HG03060 (cell line): ENCODE data around the gene MOGAT2.
"Not testable (repeated sequence)": the region's sequence is repeated elsewhere in the genome, so short reads cannot be mapped to it uniquely, and the experiment has no call there.

Experiments
- ATAC-seq: cut with Tn5 transposase; IDR thresholded peaks from one replicate; pipeline ENCODE4 v1.9.1; 2021; ENCODE audit warnings: low read depth, moderate number of reproducible peaks; ENCODE audit not compliant: unreplicated experiment

Gene MOGAT2

DNA sequence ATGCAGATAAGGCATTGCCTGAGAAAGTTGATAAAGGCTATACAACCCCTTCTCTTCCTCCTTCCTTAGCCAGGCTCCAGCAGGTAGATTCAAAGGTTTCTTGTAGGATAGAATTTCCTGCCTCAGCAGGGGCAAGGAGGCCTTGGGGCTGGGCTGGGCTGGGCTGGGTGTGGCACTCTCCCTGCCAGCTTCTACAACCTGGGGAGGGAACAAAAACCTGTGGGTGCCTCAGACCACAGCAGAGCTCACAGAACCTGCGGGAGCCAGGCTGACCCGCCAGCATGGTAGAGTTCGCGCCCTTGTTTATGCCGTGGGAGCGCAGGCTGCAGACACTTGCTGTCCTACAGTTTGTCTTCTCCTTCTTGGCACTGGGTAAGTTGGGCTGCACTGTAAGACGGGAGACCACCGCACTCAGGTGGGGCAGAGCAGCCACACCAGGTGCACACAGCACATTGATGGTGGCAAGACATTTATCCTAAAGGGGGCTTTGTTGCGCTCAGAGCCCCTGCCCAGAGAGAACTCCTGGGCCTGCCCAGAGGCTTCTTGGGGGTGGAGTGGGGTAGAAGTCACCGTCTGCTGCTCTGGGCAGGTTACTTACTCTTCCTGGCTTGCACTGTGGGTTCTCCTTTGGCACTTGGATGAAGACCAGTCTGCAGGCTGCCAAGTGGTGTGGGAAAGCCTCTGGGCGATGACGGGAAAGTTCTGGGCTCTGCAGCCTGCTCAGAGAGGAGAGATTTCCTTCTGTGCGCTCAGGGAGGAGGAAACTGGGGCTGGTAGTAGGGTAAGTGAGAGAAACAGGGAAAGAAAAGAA is at the start of gene MOGAT2:
TSS of gene MOGAT2 (plus strand) at position 231 of the 811 bp plus-strand sequence. CDS start at position 282, 51 bp downstream.
- no peak for ATAC-seq

DNA sequence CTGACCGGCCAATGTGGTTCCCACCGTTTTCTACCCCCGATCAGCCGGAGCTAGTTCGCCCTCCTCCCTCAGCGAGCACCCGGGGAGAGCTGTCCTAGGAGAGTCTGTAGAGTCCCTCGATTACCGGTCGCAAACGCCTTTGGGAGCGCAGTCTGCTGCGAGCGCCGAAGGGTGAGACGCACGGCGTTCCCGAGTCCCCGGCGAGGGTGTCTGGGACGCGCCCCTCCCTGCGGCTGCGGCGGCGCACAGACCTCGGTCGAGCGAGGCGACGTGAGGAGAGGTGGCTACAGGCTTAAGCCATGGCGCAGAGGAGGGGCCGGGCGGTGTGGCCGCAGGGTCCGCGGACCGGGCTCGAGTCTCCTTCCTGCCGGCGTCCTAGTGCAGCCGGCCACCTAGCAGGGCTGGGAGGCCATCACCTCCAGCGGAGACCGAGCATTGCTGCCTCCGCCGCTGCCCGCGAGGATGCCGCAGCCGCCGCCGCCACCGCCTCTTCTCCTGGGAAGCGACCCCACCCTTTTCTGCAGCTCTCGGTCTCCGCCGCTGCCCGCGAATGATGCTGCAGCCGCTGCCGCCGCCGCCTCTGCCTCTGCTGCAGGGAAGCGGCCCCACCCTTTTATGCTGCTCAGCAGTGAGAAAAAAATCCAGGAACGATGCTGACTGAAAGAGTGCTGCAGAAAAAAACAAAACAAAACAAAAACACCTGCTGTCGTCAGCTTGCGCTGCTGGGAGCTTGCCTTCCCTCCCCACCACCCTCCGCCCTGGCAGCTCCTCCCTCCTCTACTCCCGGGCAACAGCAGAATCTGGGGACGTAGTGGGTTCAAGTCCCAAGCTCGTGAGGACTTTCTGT is 49.0 kb upstream of the MOGAT2 start, which contains the start of gene MAP6:
TSS of gene MAP6 (minus strand) at position 588 of the 847 bp plus-strand sequence. CDS start 669 bp downstream, outside the sequence.
- no peak for ATAC-seq

DNA sequence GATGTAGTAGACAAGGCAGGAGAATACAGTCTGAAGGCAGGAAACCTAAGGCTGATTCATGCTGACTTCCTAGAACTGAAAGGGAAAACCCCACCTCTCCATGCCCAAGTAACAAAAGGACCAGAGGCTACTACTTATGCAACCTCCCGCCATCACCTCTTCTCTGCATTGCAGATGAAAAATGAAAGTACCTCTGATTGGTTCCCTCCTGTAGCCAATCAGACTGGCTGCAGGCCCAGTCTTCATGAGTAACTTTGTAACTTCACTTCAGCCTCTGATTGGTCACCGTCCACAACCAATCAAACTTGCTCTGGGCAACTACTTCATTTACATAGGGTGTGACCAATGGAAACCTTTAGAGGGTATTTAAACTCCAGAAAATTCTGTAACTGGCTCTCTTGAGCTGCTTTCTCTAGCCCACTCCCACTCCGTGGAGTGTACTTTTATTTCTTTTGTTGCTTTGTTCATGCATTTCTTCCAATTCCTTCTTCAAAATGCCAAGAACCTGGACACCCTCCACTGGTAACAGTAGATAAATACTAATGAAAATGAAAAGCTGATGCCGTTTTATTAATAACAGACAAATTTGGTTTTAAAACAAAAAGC is 43.6 kb upstream of the MOGAT2 start:
- ATAC-seq = no peak

GRCh38 chr11:75677275-75677674 is 40.4 kb upstream of the MOGAT2 start:
- ATAC-seq = no peak

- ATAC-seq = no peak
These were observed 39.7 kb upstream of the MOGAT2 start for GRCh38 chr11:75677909-75678308.

GRCh38 chr11:75678620-75679259 is 38.9 kb upstream of the MOGAT2 start:
- no peak for ATAC-seq

DNA sequence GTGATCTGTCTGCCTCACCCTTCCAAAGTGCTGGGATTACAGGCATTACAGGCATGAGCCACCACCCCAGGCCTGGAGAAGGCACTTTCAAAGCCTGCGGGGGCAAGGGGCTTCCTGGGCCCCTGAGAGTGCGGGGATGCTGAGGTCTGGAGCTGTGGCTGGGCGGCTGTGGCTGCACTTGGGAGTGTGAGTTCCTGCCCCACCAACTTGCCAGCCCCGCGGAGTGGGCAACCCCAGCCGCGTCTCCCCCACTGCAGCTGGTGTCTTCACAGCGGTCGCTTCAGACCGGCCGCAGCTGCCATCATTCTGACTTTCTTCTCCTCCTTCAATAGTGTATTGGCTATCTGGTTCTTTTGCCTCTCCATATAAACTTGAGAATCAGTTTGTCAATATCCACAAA is 38.1 kb upstream of the MOGAT2 start:
- ATAC-seq = no peak

- not testable (repeated sequence) for ATAC-seq
These were observed 33.8 kb upstream of the MOGAT2 start for GRCh38 chr11:75683856-75684255.

- ATAC-seq = peak; percentile 78
These were observed 27.6 kb upstream of the MOGAT2 start for GRCh38 chr11:75689863-75690609.

- ATAC-seq = no peak
These were observed 25.8 kb upstream of the MOGAT2 start for GRCh38 chr11:75691804-75692203.

DNA sequence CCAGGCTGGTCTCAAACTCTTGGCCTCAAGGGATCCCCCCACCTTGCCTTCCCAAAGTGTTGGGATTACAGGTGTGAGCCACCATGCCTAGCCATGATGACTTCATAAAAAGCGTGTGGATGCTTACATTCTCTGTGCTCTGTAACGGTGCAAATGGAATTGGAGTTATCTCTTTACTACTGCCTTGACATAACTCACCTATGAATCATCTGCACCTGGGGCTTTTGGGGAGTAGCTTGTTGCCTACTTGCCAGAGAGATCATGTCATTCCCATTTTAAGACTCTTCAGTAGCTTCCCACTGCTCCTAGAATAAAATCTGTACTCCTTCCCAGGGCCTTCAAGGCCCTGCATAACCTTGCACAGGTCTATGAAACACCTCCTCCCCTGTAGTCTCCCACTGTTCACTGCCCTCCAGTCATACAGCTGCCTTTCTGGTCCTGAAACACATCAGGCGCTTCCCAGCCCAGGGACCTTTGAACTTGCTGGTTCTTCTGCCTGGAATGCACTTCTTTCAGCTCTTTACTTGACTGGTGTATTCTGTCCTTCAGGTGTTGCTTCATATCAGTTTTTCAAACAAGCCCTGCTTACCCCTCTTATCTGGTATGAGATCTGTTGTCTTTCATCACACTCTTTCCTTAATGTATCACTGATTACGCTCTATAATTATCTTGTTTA is 19.6 kb upstream of the MOGAT2 start:
- ATAC-seq = no peak

DNA sequence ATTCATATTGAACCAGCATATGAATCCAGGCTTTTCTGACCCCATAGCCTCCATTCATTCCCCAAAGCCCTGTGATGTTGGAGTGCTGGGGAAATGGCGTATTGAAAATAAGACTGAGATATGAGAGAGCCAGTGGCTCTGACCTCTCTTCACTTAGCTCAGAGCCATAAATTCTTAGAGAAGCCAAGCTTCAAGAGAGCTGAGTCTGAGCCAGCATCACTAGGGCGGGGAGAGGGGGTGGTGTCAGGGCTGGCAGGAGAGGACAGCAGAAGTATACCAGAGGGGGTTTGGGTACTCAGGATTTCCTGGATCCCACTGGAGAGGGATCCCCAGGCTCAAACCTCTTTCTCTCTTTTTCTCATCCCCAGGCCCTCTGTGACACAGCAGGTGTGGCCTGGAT is 16.7 kb upstream of the MOGAT2 start:
- ATAC-seq = no peak

DNA sequence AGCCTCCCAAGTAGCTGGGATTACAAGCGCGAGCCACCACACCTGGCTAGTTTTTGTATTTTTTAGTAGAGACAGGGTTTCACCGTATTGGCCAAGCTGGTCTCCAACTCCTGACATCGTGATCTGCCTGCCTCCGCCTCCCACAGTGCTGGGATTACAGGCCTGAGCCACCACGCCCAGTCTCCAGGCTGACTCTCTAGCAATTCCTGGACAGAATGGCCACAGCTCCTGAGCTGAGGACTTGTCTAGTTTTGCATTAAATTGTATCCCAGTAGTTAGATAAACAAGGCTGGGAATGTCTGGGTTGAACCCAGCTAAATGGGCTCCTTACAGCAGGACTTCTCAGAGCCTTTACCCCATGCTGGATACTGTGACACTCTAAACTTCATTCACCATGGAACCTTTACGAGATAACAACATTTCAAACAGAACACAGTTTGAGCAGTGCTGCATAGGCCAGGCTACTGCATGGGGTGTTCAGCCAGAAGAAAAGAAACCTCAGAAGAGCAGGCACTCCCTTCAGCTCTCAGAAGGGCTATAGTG is 13.9 kb upstream of the MOGAT2 start:
- no peak for ATAC-seq

GRCh38 chr11:75705541-75705940 is 12.1 kb upstream of the MOGAT2 start:
- ATAC-seq = no peak

- no peak for ATAC-seq
These were observed 11.3 kb upstream of the MOGAT2 start for GRCh38 chr11:75706260-75706729.

DNA sequence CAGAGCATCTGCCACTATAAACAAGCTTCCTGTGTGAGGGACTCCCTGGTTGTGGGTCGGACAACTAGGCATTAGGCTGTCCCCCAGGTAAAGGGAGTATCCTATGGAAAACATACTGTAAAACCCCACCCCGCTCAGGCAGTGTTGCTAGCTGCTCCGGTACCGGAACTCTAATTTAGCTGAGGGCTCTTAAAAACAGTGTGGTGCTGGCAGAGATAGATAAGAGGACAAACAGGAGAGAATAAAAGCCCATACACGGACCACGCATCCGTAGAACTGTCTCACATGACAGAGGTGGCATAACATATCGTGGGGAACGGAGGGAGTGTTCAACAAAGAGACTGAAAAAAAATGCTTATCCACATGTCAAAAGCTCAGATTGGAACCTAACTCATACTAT is 3.4 kb upstream of the MOGAT2 start:
- no peak for ATAC-seq

GRCh38 chr11:75715688-75716087 is 1.9 kb upstream of the MOGAT2 start:
- ATAC-seq = no peak

- no peak for ATAC-seq
These were observed 979 bp upstream of the MOGAT2 start for GRCh38 chr11:75716659-75717058.
